Left ventricle myocardium inferior (tissue), 1 donor: ENCODE data around the gene GSK3A. TPM values are rescaled to one million over a fixed set of nuclear protein-coding genes. Genes with fewer than 3 reads are reported as not detected.

ENCODE experiments used
- DNase-seq: peaks from one replicate; pipeline ENCODE4 v3.0.0-alpha.2; 2020
- H3K27ac ChIP-seq: fragments of 200-600 bp; replicated peaks from 2 replicates; pipeline ENCODE4 v1.8.0; 2021
- H3K27me3 ChIP-seq: fragments of 200-600 bp; 2 replicates; pipeline ENCODE4 v1.8.0; 2021; ENCODE audit warnings: low read depth
- H3K36me3 ChIP-seq: fragments of 200-600 bp; 2 replicates; pipeline ENCODE4 v1.8.0; 2021
- H3K4me1 ChIP-seq: fragments of 200-600 bp; 2 replicates; pipeline ENCODE4 v1.8.0; 2021
- H3K4me3 ChIP-seq: fragments of 200-600 bp; 2 replicates; pipeline ENCODE4 v1.8.0; 2021; ENCODE audit warnings: mild to moderate bottlenecking, moderate library complexity
- H3K9me3 ChIP-seq: fragments of 200-600 bp; replicated peaks from 2 replicates; pipeline ENCODE4 v1.8.0; 2021
- CTCF ChIP-seq: fragments of 200-600 bp; IDR thresholded peaks from 2 replicates; pipeline ENCODE4 v1.8.0; 2021; ENCODE audit warnings: antibody characterized with exemption, mild to moderate bottlenecking, borderline replicate concordance
- intact Hi-C: fragments of 100-400 bp; cut with micrococcal nuclease; formaldehyde crosslinking; loops from one replicate; pipeline ENCODE4 v1.11.0; 2022
- total RNA-seq: library from RNA; stranded (reverse); fragmentation: NEBNext Ultra II Directional; extraction: Animal tissue kit (Norgen Biotek cat#: 25700); gene quantifications from one replicate; pipeline ENCODE4 v1.2.1, GENCODE V29; 2021
- donor health status: DM: no; HTN: yes; CAD: no; lungs with severe emphysema.

Gene GSK3A
- total RNA-seq, 1 donor from 2014 or later, result 37.6 TPM

DNA sequence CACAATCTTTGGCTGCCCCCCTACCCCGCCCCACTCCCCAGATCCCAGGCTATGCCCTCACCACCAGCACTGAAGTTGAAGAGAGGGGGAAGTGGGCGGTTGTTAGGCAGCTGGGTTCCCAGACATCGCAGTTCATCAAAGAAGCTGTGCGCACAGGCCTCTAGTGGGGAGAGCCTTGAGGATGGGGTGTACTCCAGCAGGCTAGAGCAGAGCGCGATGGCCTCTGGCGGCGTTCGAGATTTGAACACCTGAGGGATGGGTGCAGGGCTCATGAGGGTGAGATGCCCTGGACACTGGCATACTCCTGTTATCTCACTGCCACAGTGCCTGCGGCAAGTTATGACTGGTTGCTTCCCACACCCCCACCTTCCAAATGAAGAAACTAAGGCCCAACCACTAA lies 10.0 kb downstream of the GSK3A start:
- Histone ChIP-seq H3K27ac (no peak overlapping the region), H3K4me3 (no peak overlapping the region), H3K27me3 (no peaks in the 10 kb centered on the region), H3K9me3 (no peaks in the 10 kb centered on the region), H3K36me3 (peaks cover 89% of the 10 kb centered on the region), H3K4me1 (peaks cover 18% of the 10 kb centered on the region)
- DNase-seq, result no peak
- no peak for TF ChIP-seq CTCF
- intact Hi-C loops, result no loop called here

DNA sequence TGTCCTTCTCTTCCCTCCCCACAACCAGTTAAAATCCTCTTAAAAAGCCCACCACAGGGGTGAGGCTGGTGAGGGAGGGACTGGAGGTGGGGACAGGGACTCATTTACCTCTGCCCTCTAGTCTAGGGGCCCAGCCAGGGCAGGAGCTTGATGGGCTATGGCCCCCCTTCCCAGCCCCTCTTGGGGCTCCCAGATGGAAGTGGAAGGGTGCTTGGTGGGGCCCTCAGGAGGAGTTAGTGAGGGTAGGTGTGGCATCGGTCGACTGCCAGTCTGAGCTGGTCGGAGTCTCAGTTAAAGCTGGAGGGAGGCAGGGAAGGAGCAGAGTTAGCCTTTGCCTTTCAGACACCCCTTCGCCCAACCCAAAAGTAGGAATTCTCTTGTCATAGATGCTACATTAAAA lies 11.8 kb downstream of the GSK3A start:
- Histone ChIP-seq H3K4me1 (peaks cover 18% of the 10 kb centered on the region), H3K36me3 (peaks cover 92% of the 10 kb centered on the region), H3K9me3 (no peaks in the 10 kb centered on the region), H3K4me3 (no peak overlapping the region), H3K27me3 (no peaks in the 10 kb centered on the region), H3K27ac (peak overlapping the region; percentile 8)
- intact Hi-C loops, result no loop called here
- DNase-seq, result no peak
- no peak for TF ChIP-seq CTCF

GRCh38 chr19:42229855-42230351 lies 12.5 kb downstream of the GSK3A start:
- no peaks in the 10 kb centered on the region for H3K9me3 ChIP-seq
- H3K4me1 ChIP-seq, result peaks cover 18% of the 10 kb centered on the region
- peak overlapping the region; percentile 5 for H3K27ac ChIP-seq
- H3K36me3 ChIP-seq, result peaks cover 92% of the 10 kb centered on the region
- no peak for TF ChIP-seq CTCF
- H3K4me3 ChIP-seq, result no peak overlapping the region
- intact Hi-C loops, result no loop called here
- no peak for DNase-seq
- no peaks in the 10 kb centered on the region for H3K27me3 ChIP-seq

GRCh38 chr19:42229301-42229854 lies 13.0 kb downstream of the GSK3A start:
- peaks cover 92% of the 10 kb centered on the region for H3K36me3 ChIP-seq
- H3K27me3 ChIP-seq, result no peaks in the 10 kb centered on the region
- no peaks in the 10 kb centered on the region for H3K9me3 ChIP-seq
- intact Hi-C loops, result no loop called here
- peaks cover 18% of the 10 kb centered on the region for H3K4me1 ChIP-seq
- H3K4me3 ChIP-seq, result no peak overlapping the region
- no peak for DNase-seq
- no peak overlapping the region for H3K27ac ChIP-seq
- TF ChIP-seq CTCF, result no peak

DNA sequence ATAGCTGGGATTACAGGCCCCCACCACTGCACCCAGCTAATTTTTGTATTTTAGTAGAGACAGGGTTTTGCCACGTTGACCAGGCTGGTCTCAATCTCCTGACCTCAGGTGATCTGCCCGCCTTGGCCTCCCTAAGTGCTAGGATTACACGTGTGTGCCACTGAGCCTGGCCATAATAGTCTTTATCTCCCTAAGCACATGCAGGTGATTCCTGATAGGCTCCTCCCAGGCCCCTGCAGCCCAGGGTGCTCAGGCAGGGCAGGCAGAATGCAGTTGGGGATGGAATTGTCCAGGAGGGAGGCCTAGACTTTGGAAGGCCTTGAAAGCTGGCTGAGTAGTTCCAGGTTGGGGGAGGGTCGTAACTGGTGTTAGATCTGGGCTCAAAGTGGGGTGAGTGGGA lies 13.8 kb downstream of the GSK3A start:
- H3K27ac ChIP-seq, result no peak overlapping the region
- intact Hi-C loops, result no loop called here
- no peaks in the 10 kb centered on the region for H3K27me3 ChIP-seq
- peaks cover 89% of the 10 kb centered on the region for H3K36me3 ChIP-seq
- H3K9me3 ChIP-seq, result no peaks in the 10 kb centered on the region
- TF ChIP-seq CTCF, result no peak
- H3K4me1 ChIP-seq, result peaks cover 18% of the 10 kb centered on the region
- no peak overlapping the region for H3K4me3 ChIP-seq
- no peak for DNase-seq
